Fibroblast of mammary gland (primary cell): ENCODE results near the gene SEZ6L.

ENCODE experiments used
- DNase-seq: peaks from one replicate; pipeline ENCODE4 v3.0.0-alpha.2; 2010; ENCODE audit warnings: low read depth
- H3K4me3 ChIP-seq: 2 replicates; pipeline ENCODE4 v1.5.1; 2011; ENCODE audit warnings: low read depth, mild to moderate bottlenecking, low read length, moderate library complexity; ENCODE audit not compliant: control insufficient read depth
- CTCF ChIP-seq: conservative IDR thresholded peaks from 2 replicates; pipeline ENCODE4 v1.5.1; 2011; ENCODE audit warnings: low read depth, low read length, inconsistent platforms; ENCODE audit not compliant: control insufficient read depth, insufficient read depth

SEZ6L gene

GRCh38 chr22:26267856-26268255 is 98.6 kb downstream of the SEZ6L start:
- no peak for DNase-seq
- TF ChIP-seq CTCF = no peak

GRCh38 chr22:26269572-26269971 is 100.3 kb downstream of the SEZ6L start:
- H3K4me3 ChIP-seq = no peak overlapping the region
- TF ChIP-seq CTCF = no peak
- DNase-seq = no peak

More at GRCh38 chr22:26267856-26268255, 98.6 kb downstream of the SEZ6L start:
- H3K4me3 ChIP-seq = no peak overlapping the region

- no peak for DNase-seq
- no peak overlapping the region for H3K4me3 ChIP-seq
- no peak for TF ChIP-seq CTCF
Measured at GRCh38 chr22:26271427-26271826, 102.2 kb downstream of the SEZ6L start.

GRCh38 chr22:26273011-26273675 is 103.9 kb downstream of the SEZ6L start:
- DNase-seq = no peak
- TF ChIP-seq CTCF = no peak

GRCh38 chr22:26276529-26277160 is 107.4 kb downstream of the SEZ6L start:
- TF ChIP-seq CTCF = no peak
- no peak overlapping the region for H3K4me3 ChIP-seq
- DNase-seq = no peak

More at GRCh38 chr22:26273011-26273675, 103.9 kb downstream of the SEZ6L start:
- H3K4me3 ChIP-seq = no peak overlapping the region

- no peak for TF ChIP-seq CTCF
- no peak overlapping the region for H3K4me3 ChIP-seq
- no peak for DNase-seq
Measured at GRCh38 chr22:26281941-26282340, 112.7 kb downstream of the SEZ6L start.

- no peak for DNase-seq
- no peak for TF ChIP-seq CTCF
- no peak overlapping the region for H3K4me3 ChIP-seq
Measured at GRCh38 chr22:26283330-26283729, 114.1 kb downstream of the SEZ6L start.
